Endodermal cell (in vitro differentiated cells): ENCODE results near the gene ANKRD52. TPM values are rescaled to one million over a fixed set of nuclear protein-coding genes. Genes with fewer than 3 reads are reported as not detected.
A peak's percentile ranks its signal among the peaks of the same experiment; 100 is the strongest.

Experiments used
- DNase-seq: peaks from one replicate; pipeline ENCODE4 v3.0.0-alpha.2; 2017
- H3K27ac ChIP-seq: 2 replicates; pipeline ENCODE4 v1.5.1; 2013; ENCODE audit warnings: mild to moderate bottlenecking, low read depth, low read length, moderate library complexity
- H3K27me3 ChIP-seq: 2 replicates; pipeline ENCODE4 v1.6.1; 2013; ENCODE audit warnings: mild to moderate bottlenecking, low read length, moderate library complexity; ENCODE audit not compliant: insufficient read depth, control insufficient read depth, poor library complexity, severe bottlenecking
- H3K36me3 ChIP-seq: 2 replicates; pipeline ENCODE4 v1.7.0; 2013; ENCODE audit warnings: mild to moderate bottlenecking, low read length, moderate library complexity; ENCODE audit not compliant: control insufficient read depth, insufficient read depth
- H3K4me1 ChIP-seq: one replicate; pipeline ENCODE4 v1.7.0; 2013; ENCODE audit warnings: low read length; ENCODE audit not compliant: control insufficient read depth, insufficient read depth
- H3K4me3 ChIP-seq: 2 replicates; pipeline ENCODE4 v1.5.1; 2013; ENCODE audit warnings: mild to moderate bottlenecking, low read length, moderate library complexity
- H3K9ac ChIP-seq: 2 replicates; pipeline ENCODE4 v1.6.1; 2013; ENCODE audit warnings: mild to moderate bottlenecking, low read length, moderate library complexity; ENCODE audit not compliant: poor library complexity, severe bottlenecking; ENCODE audit errors: extremely low read depth
- H3K9me3 ChIP-seq: 2 replicates; pipeline ENCODE4 v1.6.1; 2013; ENCODE audit warnings: mild to moderate bottlenecking, low read length, moderate library complexity; ENCODE audit not compliant: control insufficient read depth
- H3K27ac Mint-ChIP-seq: 2 replicates; pipeline ENCODE4 v1.8.0; 2020; ENCODE audit warnings: mixed read lengths
- H3K27me3 Mint-ChIP-seq: 2 replicates; pipeline ENCODE4 v1.8.0; 2021; ENCODE audit warnings: mild to moderate bottlenecking, mixed read lengths; ENCODE audit not compliant: insufficient read depth
- H3K36me3 Mint-ChIP-seq: 2 replicates; pipeline ENCODE4 v1.8.0; 2020; ENCODE audit warnings: low read depth, mixed read lengths
- H3K4me1 Mint-ChIP-seq: 2 replicates; pipeline ENCODE4 v1.8.0; 2020; ENCODE audit warnings: mixed read lengths
- H3K4me3 Mint-ChIP-seq: 2 replicates; pipeline ENCODE4 v1.8.0; 2020; ENCODE audit warnings: mild to moderate bottlenecking, moderate library complexity, mixed read lengths
- H3K9me3 Mint-ChIP-seq: 2 replicates; pipeline ENCODE4 v1.8.0; 2020; ENCODE audit warnings: mild to moderate bottlenecking, mixed read lengths
- CTCF ChIP-seq: fragments of 200-600 bp; sonication (generic); conservative IDR thresholded peaks from 2 replicates; pipeline ENCODE4 v1.5.0; 2021; ENCODE audit warnings: antibody characterized with exemption, mild to moderate bottlenecking
- WGBS, 2 experiments: methylation state at CpG; one replicate each; pipeline versions ENCODE4 v1.1.5 to v1.1.7; 2013; ENCODE audit warnings: missing lambda C conversion rate in 2 of 2, mixed read lengths in 1 of 2; ENCODE audit not compliant: insufficient coverage in 1 of 2, insufficient read length in 1 of 2; 5-methylcytosine and 5-hydroxymethylcytosine counted together
- total RNA-seq, 2 donors: library from RNA; stranded (reverse); fragmentation: NEBNext Ultra II Directional in 1 of 2; extraction: Animal tissue kit (Norgen Biotek cat#: 25700) in 1 of 2; gene quantifications; 2 replicates in 1 of 2; 3 replicates in 1 of 2; pipeline ENCODE4 v1.2.1, GENCODE V29; 2021

Gene ANKRD52
- total RNA-seq, 2 donors from 2014 or later, result 39.3 to 54.9 TPM

- Mint-ChIP-seq H3K27ac (no peak overlapping the region), H3K4me1 (peaks cover 19% of the 10 kb centered on the region), H3K36me3 (peaks cover 40% of the 10 kb centered on the region), H3K27me3 (no peaks in the 10 kb centered on the region), H3K9me3 (no peaks in the 10 kb centered on the region), H3K4me3 (peak overlapping the region; percentile 95)
- no peaks in the 10 kb centered on the region for H3K27me3 ChIP-seq
- peak overlapping the region; percentile 96 for H3K4me3 ChIP-seq
- H3K27ac ChIP-seq, result no peak overlapping the region
- H3K36me3 ChIP-seq, result peaks cover 47% of the 10 kb centered on the region
- WGBS, 2 experiments, result 40 to 67% methylated on average over 1 to 7 of the region's 8 CpGs
- H3K4me1 ChIP-seq, result no peaks in the 10 kb centered on the region
- H3K9ac ChIP-seq, result peak overlapping the region; percentile 59
- no peak for DNase-seq
- TF ChIP-seq CTCF, result no peak
- no peaks in the 10 kb centered on the region for H3K9me3 ChIP-seq
Observed at GRCh38 chr12:56257071-56257470, 1.1 kb downstream of the ANKRD52 start.

- Histone ChIP-seq H3K4me3 (peak overlapping the region; percentile 96), H3K9me3 (no peaks in the 10 kb centered on the region), H3K4me1 (no peaks in the 10 kb centered on the region), H3K36me3 (peaks cover 53% of the 10 kb centered on the region), H3K27me3 (no peaks in the 10 kb centered on the region), H3K27ac (no peak overlapping the region), H3K9ac (no peak overlapping the region)
- WGBS, 2 experiments, result 59% methylated on average over 4 of the region's 4 CpGs; no CpG with 5 or more reads in 1 of the 2 experiments
- H3K4me3 Mint-ChIP-seq, result peak overlapping the region; percentile 95
- H3K27ac Mint-ChIP-seq, result peak overlapping the region; percentile 6
- DNase-seq, result peak; percentile 81
- no peaks in the 10 kb centered on the region for H3K27me3 Mint-ChIP-seq
- H3K9me3 Mint-ChIP-seq, result no peaks in the 10 kb centered on the region
- H3K36me3 Mint-ChIP-seq, result peaks cover 47% of the 10 kb centered on the region
- H3K4me1 Mint-ChIP-seq, result peaks cover 19% of the 10 kb centered on the region
- TF ChIP-seq CTCF, result peak; percentile 52
Observed at GRCh38 chr12:56256326-56256960, 1.7 kb downstream of the ANKRD52 start.

- no peak for TF ChIP-seq CTCF
- no peak overlapping the region for H3K27ac Mint-ChIP-seq
- no peak overlapping the region for H3K9ac ChIP-seq
- peak; percentile 36 for DNase-seq
- no peak overlapping the region for H3K27ac ChIP-seq
- H3K4me3 Mint-ChIP-seq, result no peak overlapping the region
- no peaks in the 10 kb centered on the region for H3K4me1 ChIP-seq
- H3K4me1 Mint-ChIP-seq, result peaks cover 19% of the 10 kb centered on the region
- H3K36me3 ChIP-seq, result peaks cover 60% of the 10 kb centered on the region
- WGBS, 2 experiments, result 94 to 100% methylated on average over 3 to 7 of the region's 7 CpGs
- no peaks in the 10 kb centered on the region for H3K9me3 Mint-ChIP-seq
- no peak overlapping the region for H3K4me3 ChIP-seq
- H3K27me3 ChIP-seq, result no peaks in the 10 kb centered on the region
- no peaks in the 10 kb centered on the region for H3K27me3 Mint-ChIP-seq
- H3K36me3 Mint-ChIP-seq, result peaks cover 49% of the 10 kb centered on the region
- no peaks in the 10 kb centered on the region for H3K9me3 ChIP-seq
Observed at GRCh38 chr12:56255671-56256070, 2.5 kb downstream of the ANKRD52 start.
